Measurements from ENCODE around the gene SHF. TPM values are rescaled to one million over a fixed set of nuclear protein-coding genes. Genes with fewer than 3 reads are reported as not detected.

The SHF gene
- total and polyA plus RNA-seq, 3 experiments from 2014 or later, result 1.5 to 29.5 (median 25.4) TPM

DNA sequence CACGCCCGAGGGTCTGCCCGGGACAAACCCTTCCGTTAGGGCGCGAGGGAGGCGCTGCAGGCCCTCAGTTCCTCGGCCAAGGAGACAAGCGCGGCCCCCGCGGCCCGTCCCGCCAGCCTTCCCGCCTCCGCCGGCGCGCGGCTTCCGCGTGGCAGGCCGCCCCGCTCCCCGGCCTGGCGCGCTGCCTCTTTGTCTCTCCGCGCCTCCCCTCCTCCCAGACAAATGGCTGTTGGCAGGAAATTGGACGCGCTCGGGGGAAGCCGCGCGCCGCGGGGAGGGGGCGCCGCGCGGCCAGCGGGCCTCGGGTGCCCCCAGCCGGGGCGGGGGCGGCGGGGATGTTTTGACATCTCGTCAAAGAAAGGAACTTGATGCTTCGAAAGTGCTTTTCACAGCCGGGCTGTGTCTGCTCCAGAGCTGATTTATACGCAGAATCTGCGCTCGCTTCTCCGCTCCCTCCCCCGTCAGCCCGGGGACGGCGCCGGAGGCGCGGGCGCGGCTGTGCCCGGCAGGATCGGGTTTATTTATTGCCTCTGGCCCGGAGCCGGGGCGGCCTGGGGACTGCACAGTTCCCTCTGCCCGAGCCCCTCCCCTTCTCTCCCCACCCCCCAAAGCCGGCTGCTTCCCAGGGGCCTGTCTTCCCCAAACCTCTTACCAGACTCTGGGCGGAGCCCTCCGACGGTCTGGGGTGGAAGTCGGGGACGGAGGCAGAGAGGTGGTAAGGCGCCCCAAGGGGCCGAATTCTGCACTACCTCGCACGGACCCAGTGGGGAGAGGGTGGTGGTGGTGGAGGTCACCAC, 20.7 kb downstream of the SHF start:
- Histone ChIP-seq H3K36me3 (ENCODE audit: insufficient read depth, low read length) (no peaks in the 10 kb centered on the region), H3K27me3 (ENCODE audit: insufficient read depth, low read length, poor library complexity, severe bottlenecking) (no peaks in the 10 kb centered on the region), H3K4me1 (ENCODE audit: insufficient read depth, low read length) (peaks cover 15% of the 10 kb centered on the region), H3K27ac (ENCODE audit: low read depth, low read length) (peak overlapping the region; percentile 85), H3K9me3 (ENCODE audit: low read length) (no peaks in the 10 kb centered on the region), H3K4me3 (ENCODE audit: low read length) (peak overlapping the region; percentile 78)
- ChIA-PET CTCF (interaction anchor here (0.6 to 3.5 kb wide), 21 partner anchors 8 to 233 kb away, joined by 3 to 19 read pairs (median 4); partner anchors contain the start of gene SHF), POLR2A (interaction anchor here (1.1 to 2.9 kb wide), 6 partner anchors 8 to 40 kb away, joined by 3 to 14 read pairs (median 4); partner anchors contain the start of gene SHF)
- DNase-seq, result peak; percentile 66 to 87 (median 76)
- no peaks in the 10 kb centered on the region for H3K36me3 Mint-ChIP-seq
- peak overlapping the region; percentile 67 to 91 (median 80) for H3K4me3 Mint-ChIP-seq
- peaks cover 9 to 22% (median 21%) of the 10 kb centered on the region in 3 donors for H3K4me1 Mint-ChIP-seq
- peak overlapping the region; percentile 67 to 89 (median 84) for H3K27ac Mint-ChIP-seq
- no peaks in the 10 kb centered on the region for H3K9me3 Mint-ChIP-seq
- H3K27me3 Mint-ChIP-seq, result no peaks in the 10 kb centered on the region

DNA sequence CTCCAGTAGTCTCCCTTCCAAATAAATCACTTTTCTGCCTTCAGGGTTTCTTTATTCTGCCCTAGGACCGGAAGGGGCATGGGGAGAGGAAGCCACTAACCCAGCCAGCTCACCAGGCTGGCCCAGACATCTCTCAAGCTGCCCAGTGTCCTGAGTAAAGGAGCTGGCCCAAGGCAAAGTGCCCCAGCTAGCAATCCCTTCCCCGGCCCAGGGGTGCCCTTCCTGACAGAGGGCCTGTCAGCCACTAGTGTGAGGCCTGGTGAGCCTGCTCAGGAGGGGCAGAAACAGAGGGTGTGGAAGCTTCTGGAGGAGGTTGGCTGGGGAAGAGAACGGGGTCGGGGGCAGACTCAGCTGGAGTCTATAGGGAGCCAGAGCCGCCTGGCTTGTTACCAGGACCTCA, 22.2 kb downstream of the SHF start:
- H3K4me3 ChIP-seq (ENCODE audit: low read length), result no peak overlapping the region
- peaks cover 15% of the 10 kb centered on the region for H3K4me1 ChIP-seq (ENCODE audit: insufficient read depth, low read length)
- no peaks in the 10 kb centered on the region for H3K9me3 ChIP-seq (ENCODE audit: low read length)
- H3K36me3 ChIP-seq (ENCODE audit: insufficient read depth, low read length), result no peaks in the 10 kb centered on the region
- H3K27me3 ChIP-seq (ENCODE audit: insufficient read depth, low read length, poor library complexity, severe bottlenecking), result no peaks in the 10 kb centered on the region
- H3K36me3 Mint-ChIP-seq, result peaks cover 0 to 1% (median 0%) of the 10 kb centered on the region in 3 donors
- DNase-seq, result no peak
- ChIA-PET POLR2A (no interaction called here), CTCF (interaction anchor here (1.0 to 3.4 kb wide), 4 partner anchors 15 to 235 kb away, joined by 3 to 13 read pairs (median 6); no protein-coding TSS in a partner anchor)
- H3K27me3 Mint-ChIP-seq, result no peaks in the 10 kb centered on the region
- no peak overlapping the region for H3K27ac ChIP-seq (ENCODE audit: low read depth, low read length)
- peaks cover 9 to 23% (median 22%) of the 10 kb centered on the region in 3 donors for H3K4me1 Mint-ChIP-seq
- peak overlapping the region; percentile 71 to 91 (median 77) for H3K4me3 Mint-ChIP-seq
- peak overlapping the region; percentile 57 to 97 (median 87) for H3K27ac Mint-ChIP-seq
- no peaks in the 10 kb centered on the region for H3K9me3 Mint-ChIP-seq

DNA sequence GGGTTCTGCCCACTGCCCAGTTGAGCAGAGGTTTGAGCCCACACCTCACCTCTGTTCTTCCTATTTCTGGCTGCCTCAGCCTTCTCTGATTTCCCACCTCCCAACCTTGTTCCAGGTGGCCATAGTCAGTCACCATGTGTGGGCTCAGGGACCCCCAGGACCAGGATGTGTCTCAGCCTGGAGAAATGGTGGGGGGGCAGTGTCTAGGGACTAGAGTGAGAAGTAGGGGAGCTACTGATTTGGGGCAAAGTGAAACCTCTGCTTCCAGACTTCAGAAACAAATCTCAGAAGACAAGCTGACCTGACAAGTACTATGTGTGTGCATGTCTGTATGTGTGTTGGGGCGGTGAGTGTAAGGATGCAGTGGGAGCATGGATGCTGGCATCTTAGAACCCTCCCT, 22.9 kb downstream of the SHF start:
- H3K36me3 ChIP-seq (ENCODE audit: insufficient read depth, low read length), result no peaks in the 10 kb centered on the region
- H3K4me1 ChIP-seq (ENCODE audit: insufficient read depth, low read length), result peaks cover 15% of the 10 kb centered on the region
- H3K27ac ChIP-seq (ENCODE audit: low read depth, low read length), result no peak overlapping the region
- no peaks in the 10 kb centered on the region for H3K9me3 ChIP-seq (ENCODE audit: low read length)
- H3K4me3 Mint-ChIP-seq, result peak overlapping the region; percentile 13 to 78 (median 72)
- no peaks in the 10 kb centered on the region for H3K9me3 Mint-ChIP-seq
- DNase-seq, result no peak
- no peak overlapping the region for H3K4me3 ChIP-seq (ENCODE audit: low read length)
- no peaks in the 10 kb centered on the region for H3K27me3 ChIP-seq (ENCODE audit: insufficient read depth, low read length, poor library complexity, severe bottlenecking)
- H3K4me1 Mint-ChIP-seq, result peaks cover 11 to 23% (median 22%) of the 10 kb centered on the region in 3 donors
- peak overlapping the region; percentile 50 to 97 (median 78) for H3K27ac Mint-ChIP-seq
- ChIA-PET POLR2A (no interaction called here), CTCF (interaction anchor here (1.0 to 3.4 kb wide), 6 partner anchors 11 to 238 kb away, joined by 3 to 18 read pairs (median 8); a partner anchor contains a TSS)
- H3K27me3 Mint-ChIP-seq, result no peaks in the 10 kb centered on the region
- peaks cover 0 to 4% (median 2%) of the 10 kb centered on the region in 3 donors for H3K36me3 Mint-ChIP-seq

DNA sequence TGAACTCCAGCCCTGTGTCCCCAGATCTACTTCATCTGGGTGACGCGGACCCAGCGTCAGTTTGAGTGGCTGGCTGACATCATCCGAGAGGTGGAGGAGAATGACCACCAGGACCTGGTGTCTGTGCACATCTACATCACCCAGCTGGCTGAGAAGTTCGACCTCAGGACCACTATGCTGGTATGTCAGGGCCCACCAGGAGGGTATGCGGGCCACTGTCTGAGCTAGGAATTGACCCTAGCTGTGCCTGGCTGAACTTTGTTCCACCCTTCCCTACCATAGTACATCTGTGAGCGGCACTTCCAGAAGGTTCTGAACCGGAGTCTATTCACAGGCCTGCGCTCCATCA, 24.3 kb downstream of the SHF start:
- peaks cover 16 to 31% (median 23%) of the 10 kb centered on the region in 3 donors for H3K4me1 Mint-ChIP-seq
- POLR2A ChIA-PET, result interaction anchor here (1.0 to 1.3 kb wide), 2 partner anchors 35 to 37 kb away, joined by 4 to 6 read pairs; no protein-coding TSS in a partner anchor
- DNase-seq, result no peak
- Histone ChIP-seq H3K27ac (ENCODE audit: low read depth, low read length) (no peak overlapping the region), H3K9me3 (ENCODE audit: low read length) (no peaks in the 10 kb centered on the region), H3K27me3 (ENCODE audit: insufficient read depth, low read length, poor library complexity, severe bottlenecking) (no peaks in the 10 kb centered on the region), H3K4me3 (ENCODE audit: low read length) (no peak overlapping the region), H3K36me3 (ENCODE audit: insufficient read depth, low read length) (no peaks in the 10 kb centered on the region), H3K4me1 (ENCODE audit: insufficient read depth, low read length) (peaks cover 15% of the 10 kb centered on the region)
- peak overlapping the region in 2 of 8 donors; percentile 5 to 63 for H3K27ac Mint-ChIP-seq
- peak overlapping the region in 2 of 7 donors; percentile 27 to 34 for H3K4me3 Mint-ChIP-seq
- H3K9me3 Mint-ChIP-seq, result no peaks in the 10 kb centered on the region
- peaks cover 0 to 8% (median 8%) of the 10 kb centered on the region in 3 donors for H3K36me3 Mint-ChIP-seq
- H3K27me3 Mint-ChIP-seq, result no peaks in the 10 kb centered on the region
- CTCF ChIA-PET, result interaction anchor here (0.7 to 3.4 kb wide), 17 partner anchors 9 to 450 kb away, joined by 3 to 19 read pairs (median 8); a partner anchor contains a TSS

DNA sequence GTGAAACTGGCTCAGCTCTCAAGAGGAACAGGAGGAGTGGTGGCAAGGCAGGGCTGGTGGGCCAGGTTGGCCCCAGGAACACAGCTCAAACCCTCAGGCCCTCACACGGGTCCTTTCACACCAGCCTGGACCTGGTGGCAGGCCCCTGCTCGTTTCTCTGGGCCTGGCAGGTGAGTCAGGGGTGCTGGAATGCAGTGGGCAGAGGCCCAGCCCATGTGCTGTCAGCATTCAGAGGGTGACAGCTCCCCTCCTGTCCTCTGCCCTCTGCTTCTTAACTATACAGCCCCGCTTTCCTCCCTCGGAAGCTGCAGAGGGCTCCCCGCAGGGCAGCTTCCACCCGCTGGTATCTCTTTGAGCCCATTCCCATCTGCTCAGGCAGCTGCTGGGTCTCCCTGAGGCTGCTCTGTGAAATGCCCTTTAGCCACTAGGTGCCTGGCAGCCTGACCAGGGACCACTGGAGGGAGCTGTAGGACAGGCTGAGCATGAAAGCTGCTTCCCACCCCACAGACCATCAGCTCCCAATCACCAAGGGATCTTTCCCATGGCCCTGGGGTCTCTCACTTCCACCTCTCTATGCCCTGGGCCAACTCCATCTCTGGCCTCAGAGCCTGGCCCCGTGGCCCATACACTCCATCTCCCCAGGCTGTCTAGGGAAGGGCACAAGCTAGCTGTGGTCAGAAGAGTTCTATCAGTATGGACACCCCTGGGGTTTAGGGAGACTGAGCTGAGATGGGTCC, 24.8 kb downstream of the SHF start:
- ChIA-PET POLR2A (interaction anchor here (1.0 to 1.3 kb wide), 2 partner anchors 35 to 38 kb away, joined by 4 to 6 read pairs; no protein-coding TSS in a partner anchor), CTCF (interaction anchor here (0.7 to 3.4 kb wide), 20 partner anchors 9 to 451 kb away, joined by 3 to 19 read pairs (median 6); a partner anchor contains a TSS)
- no peak overlapping the region for H3K4me3 ChIP-seq (ENCODE audit: low read length)
- no peak overlapping the region for H3K27ac ChIP-seq (ENCODE audit: low read depth, low read length)
- Mint-ChIP-seq H3K36me3 (peaks cover 0 to 9% (median 8%) of the 10 kb centered on the region in 3 donors), H3K27ac (peak overlapping the region in 1 of 8 donors; percentile 44), H3K9me3 (no peaks in the 10 kb centered on the region), H3K4me1 (peaks cover 17 to 31% (median 26%) of the 10 kb centered on the region in 3 donors), H3K4me3 (peak overlapping the region in 1 of 7 donors; percentile 12), H3K27me3 (no peaks in the 10 kb centered on the region)
- H3K27me3 ChIP-seq (ENCODE audit: insufficient read depth, low read length, poor library complexity, severe bottlenecking), result no peaks in the 10 kb centered on the region
- no peaks in the 10 kb centered on the region for H3K9me3 ChIP-seq (ENCODE audit: low read length)
- no peaks in the 10 kb centered on the region for H3K36me3 ChIP-seq (ENCODE audit: insufficient read depth, low read length)
- H3K4me1 ChIP-seq (ENCODE audit: insufficient read depth, low read length), result peaks cover 15% of the 10 kb centered on the region
- peak; percentile 42 to 71 (median 47) for DNase-seq

DNA sequence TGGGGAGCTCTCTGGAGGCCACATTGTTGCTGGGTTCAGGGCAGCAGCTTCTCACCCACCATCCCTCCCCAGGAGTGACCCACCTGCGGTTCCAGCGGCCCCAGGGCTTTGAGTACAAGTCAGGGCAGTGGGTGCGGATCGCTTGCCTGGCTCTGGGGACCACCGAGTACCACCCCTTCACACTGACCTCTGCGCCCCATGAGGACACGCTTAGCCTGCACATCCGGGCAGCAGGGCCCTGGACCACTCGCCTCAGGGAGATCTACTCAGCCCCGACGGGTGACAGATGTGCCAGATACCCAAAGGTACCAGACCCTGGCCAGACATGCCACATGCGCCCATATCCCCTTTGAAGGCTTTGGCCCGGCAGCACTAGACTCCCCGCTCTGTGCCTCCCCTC, 26.1 kb downstream of the SHF start:
- no peak for DNase-seq
- H3K4me3 Mint-ChIP-seq, result no peak overlapping the region
- H3K4me1 Mint-ChIP-seq, result peaks cover 21 to 31% (median 26%) of the 10 kb centered on the region in 3 donors
- peaks cover 15% of the 10 kb centered on the region for H3K4me1 ChIP-seq (ENCODE audit: insufficient read depth, low read length)
- H3K27ac Mint-ChIP-seq, result no peak overlapping the region
- peaks cover 0 to 1% of the 10 kb centered on the region in 2 donors for H3K27me3 Mint-ChIP-seq
- H3K4me3 ChIP-seq (ENCODE audit: low read length), result no peak overlapping the region
- H3K27me3 ChIP-seq (ENCODE audit: insufficient read depth, low read length, poor library complexity, severe bottlenecking), result no peaks in the 10 kb centered on the region
- ChIA-PET POLR2A (no interaction called here), CTCF (interaction anchor here (1.4 to 2.8 kb wide), 3 partner anchors 18 to 115 kb away, joined by 3 to 13 read pairs (median 6); no protein-coding TSS in a partner anchor)
- no peaks in the 10 kb centered on the region for H3K36me3 ChIP-seq (ENCODE audit: insufficient read depth, low read length)
- no peaks in the 10 kb centered on the region for H3K9me3 ChIP-seq (ENCODE audit: low read length)
- no peaks in the 10 kb centered on the region for H3K9me3 Mint-ChIP-seq
- peaks cover 0 to 10% (median 9%) of the 10 kb centered on the region in 3 donors for H3K36me3 Mint-ChIP-seq
- H3K27ac ChIP-seq (ENCODE audit: low read depth, low read length), result no peak overlapping the region

DNA sequence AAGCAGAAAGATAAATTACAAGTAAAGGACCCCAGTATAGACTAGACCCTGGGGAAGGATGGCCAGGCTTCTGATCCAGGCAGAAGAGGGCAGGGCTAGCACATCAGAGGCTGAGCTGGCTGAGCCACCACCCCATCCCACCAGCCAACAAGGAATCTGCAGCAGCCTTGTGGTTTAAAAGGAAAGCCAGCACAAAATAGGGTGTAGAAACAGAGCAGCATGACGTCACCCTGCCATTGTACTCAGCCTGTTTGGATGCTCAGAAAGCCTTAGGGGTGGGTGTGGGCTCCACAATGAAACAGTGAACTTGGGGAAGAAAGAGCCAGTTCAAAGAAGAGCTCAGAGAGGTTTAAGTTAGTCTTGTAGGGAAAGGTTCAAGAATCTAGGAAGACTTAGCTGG, 29.8 kb downstream of the SHF start:
- H3K9me3 Mint-ChIP-seq, result no peaks in the 10 kb centered on the region
- no peak overlapping the region for H3K27ac ChIP-seq (ENCODE audit: low read depth, low read length)
- H3K27me3 Mint-ChIP-seq, result peaks cover 0 to 2% of the 10 kb centered on the region in 2 donors
- H3K4me3 Mint-ChIP-seq, result peak overlapping the region in 1 of 7 donors; percentile 73
- H3K27ac Mint-ChIP-seq, result no peak overlapping the region
- H3K4me1 ChIP-seq (ENCODE audit: insufficient read depth, low read length), result no peaks in the 10 kb centered on the region
- ChIA-PET CTCF (interaction anchor here (1.8 kb wide), 1 partner anchor 9 kb away, joined by 6 read pairs; no protein-coding TSS in a partner anchor), POLR2A (interaction anchor here (1.0 kb wide), 1 partner anchor 9 kb away, joined by 4 read pairs; no protein-coding TSS in a partner anchor)
- no peak overlapping the region for H3K4me3 ChIP-seq (ENCODE audit: low read length)
- peaks cover 7 to 14% (median 9%) of the 10 kb centered on the region in 3 donors for H3K4me1 Mint-ChIP-seq
- DNase-seq, result no peak
- H3K9me3 ChIP-seq (ENCODE audit: low read length), result no peaks in the 10 kb centered on the region
- peaks cover 0 to 11% (median 10%) of the 10 kb centered on the region in 3 donors for H3K36me3 Mint-ChIP-seq
- no peaks in the 10 kb centered on the region for H3K36me3 ChIP-seq (ENCODE audit: insufficient read depth, low read length)
- H3K27me3 ChIP-seq (ENCODE audit: insufficient read depth, low read length, poor library complexity, severe bottlenecking), result no peaks in the 10 kb centered on the region

Measured in CD8-positive, alpha-beta memory T cell (primary cell).